Spleen (tissue), 11 donors: ENCODE data around the gene BTNL8. TPM values are rescaled to one million over a fixed set of nuclear protein-coding genes. Genes with fewer than 3 reads are reported as not detected.

Experiments used
- DNase-seq: peaks from one replicate; pipeline ENCODE4 v3.0.0-alpha.2; 2020
- H3K27ac ChIP-seq, 8 donors: fragments of 200-600 bp; sonication (generic) in 7 of 8; 1 replicate in 4 of 8; 2 replicates in 4 of 8; pipeline versions ENCODE4 v1.5.0 to v1.8.0; 2016 to 2021; ENCODE audit warnings: inconsistent platforms in 4 of 8, mild to moderate bottlenecking in 4 of 8, moderate library complexity in 1 of 8
- H3K27me3 ChIP-seq, 7 donors: fragments of 200-600 bp; sonication (generic) in 6 of 7; replicated peaks in 1 of 7; 1 replicate in 4 of 7; 2 replicates in 3 of 7; pipeline versions ENCODE4 v1.5.0 to v1.8.0; 2016 to 2021; ENCODE audit warnings: inconsistent platforms in 3 of 7, mild to moderate bottlenecking in 1 of 7
- H3K36me3 ChIP-seq, 6 donors: fragments of 200-600 bp; sonication (generic) in 5 of 6; 1 replicate in 4 of 6; 2 replicates in 2 of 6; pipeline versions ENCODE4 v1.5.0 to v1.8.0; 2016 to 2021; ENCODE audit warnings: inconsistent platforms in 2 of 6
- H3K4me1 ChIP-seq, 6 donors: fragments of 200-600 bp; sonication (generic) in 5 of 6; 1 replicate in 3 of 6; 2 replicates in 3 of 6; pipeline versions ENCODE4 v1.5.0 to v1.8.0; 2016 to 2021; ENCODE audit warnings: inconsistent platforms in 3 of 6
- H3K4me3 ChIP-seq, 8 donors: fragments of 200-600 bp; sonication (generic) in 7 of 8; 1 replicate in 4 of 8; 2 replicates in 4 of 8; pipeline versions ENCODE4 v1.5.0 to v1.8.0; 2016 to 2021; ENCODE audit warnings: inconsistent platforms in 4 of 8, mild to moderate bottlenecking in 4 of 8, moderate library complexity in 2 of 8
- H3K9me3 ChIP-seq, 8 donors: fragments of 200-600 bp; sonication (generic) in 7 of 8; 1 replicate in 4 of 8; 2 replicates in 4 of 8; pipeline versions ENCODE4 v1.5.0 to v1.8.0; 2016 to 2021; ENCODE audit warnings: inconsistent platforms in 4 of 8
- CTCF ChIP-seq, 11 experiments: fragments of 200-600 bp in 7 of 11; fragments of 450-650 bp in 4 of 11; sonication (generic) in 4 of 11; IDR thresholded peaks in 8 of 11; conservative IDR thresholded peaks in 3 of 11; 1 replicate in 7 of 11; 2 replicates in 4 of 11; pipeline versions ENCODE4 v1.4.0 to v1.8.0; 2016 to 2021; ENCODE audit warnings: antibody characterized with exemption in 11 of 11, inconsistent platforms in 4 of 11, mild to moderate bottlenecking in 1 of 11
- POLR2A ChIP-seq, 3 donors: fragments of 450-650 bp; IDR thresholded peaks; one replicate each; pipeline ENCODE4 v1.5.1; 2017; ENCODE audit warnings: antibody characterized with exemption in 3 of 3, mild to moderate bottlenecking in 1 of 3
- POLR2AphosphoS5 ChIP-seq, 3 donors: sonication (generic); formaldehyde crosslinking; IDR thresholded peaks; one replicate each; pipeline ENCODE4 v1.5.1; 2017; ENCODE audit warnings: antibody characterized with exemption in 3 of 3
- WGBS, 5 donors: extraction: QIAGEN DNeasy Blood & Tissue Kit in 3 of 5; methylation state at CpG; one replicate each; pipeline versions ENCODE4 v1.1.5 to v1.1.7; 2013 to 2018; 5-methylcytosine and 5-hydroxymethylcytosine counted together
- intact Hi-C: fragments of 100-400 bp; cut with DNase I; formaldehyde crosslinking; loops from one replicate; pipeline ENCODE4 v1.15.0; 2023; ENCODE audit warnings: low total_unique reads
- polyA plus RNA-seq, 3 donors: library from polyadenylated mRNA; stranded (reverse); fragments of 200-250 nt; gene quantifications; one replicate each; pipeline ENCODE4 v1.2.1, GENCODE V29; 2013
- total RNA-seq, 7 donors: library from RNA; depleted of rRNA in 3 of 7; stranded (reverse); fragments of >200 nt in 3 of 7; fragmentation: NEBNext Ultra II Directional in 4 of 7; extraction: Animal tissue kit (Norgen Biotek cat#: 25700) in 4 of 7; gene quantifications; one replicate each; pipeline versions ENCODE4 v1.1.0 to v1.2.1, GENCODE V29; 2016 to 2021
- donor health status: healthy with polysubstance abuse.
- donor health status: DM: no; HTN: no; CAD: no; lungs with moderate emphysema.
- donor health status: DM: no; HTN: no; CAD: no.
- donor health status: Bipolar disorder and iron deficiency.
- donor health status: healthy.
- donor health status: DM: no; HTN: no; CAD: no.
- donor health status: DM: yes; HTN: yes; CAD: no.

BTNL8 gene
- total and polyA plus RNA-seq, 10 donors, result 0.42 to 7.9 (median 3.1) TPM

GRCh38 chr5:180932660-180933059 is 33.7 kb downstream of the BTNL8 start:
- H3K27me3 ChIP-seq, result peaks cover 0 to 20% (median 0%) of the 10 kb centered on the region in 7 donors
- no peaks in the 10 kb centered on the region for H3K4me1 ChIP-seq
- no peak for TF ChIP-seq POLR2AphosphoS5 (IDR thresholded peaks at IDR 0.05)
- TF ChIP-seq POLR2A (IDR thresholded peaks at IDR 0.05), result no peak
- TF ChIP-seq CTCF (IDR thresholded peaks at IDR 0.05 in 8 of 11, conservative IDR thresholded peaks at IDR 0.05 in 3 of 11), result no peak
- intact Hi-C loops, result no loop called here
- no peaks in the 10 kb centered on the region for H3K36me3 ChIP-seq
- H3K9me3 ChIP-seq, result peaks cover 0 to 55% (median 40%) of the 10 kb centered on the region in 8 donors
- DNase-seq, result no peak
- no peak overlapping the region for H3K27ac ChIP-seq
- no peak overlapping the region for H3K4me3 ChIP-seq

GRCh38 chr5:180935203-180935602 is 36.2 kb downstream of the BTNL8 start:
- Histone ChIP-seq H3K27me3 (peaks cover 0 to 28% (median 0%) of the 10 kb centered on the region in 7 donors), H3K9me3 (peaks cover 0 to 81% (median 58%) of the 10 kb centered on the region in 8 donors), H3K27ac (no peak overlapping the region), H3K4me3 (no peak overlapping the region), H3K4me1 (no peaks in the 10 kb centered on the region), H3K36me3 (no peaks in the 10 kb centered on the region)
- intact Hi-C loops, result loop anchor here (5.0 kb wide), 1 partner anchor 77 kb away; no protein-coding TSS in a partner anchor
- 68 to 100% (median 75%) methylated on average over 3 to 4 of the region's 4 CpGs for WGBS, 5 donors
- TF ChIP-seq POLR2AphosphoS5 (IDR thresholded peaks at IDR 0.05), result no peak
- no peak for DNase-seq

- Histone ChIP-seq H3K4me1 (no peaks in the 10 kb centered on the region), H3K4me3 (no peak overlapping the region), H3K27ac (no peak overlapping the region), H3K27me3 (peaks cover 0 to 31% (median 0%) of the 10 kb centered on the region in 7 donors), H3K36me3 (no peaks in the 10 kb centered on the region), H3K9me3 (peaks cover 0 to 66% (median 50%) of the 10 kb centered on the region in 8 donors)
- TF ChIP-seq CTCF (IDR thresholded peaks at IDR 0.05 in 8 of 11, conservative IDR thresholded peaks at IDR 0.05 in 3 of 11) (no peak), POLR2A (IDR thresholded peaks at IDR 0.05) (no peak), POLR2AphosphoS5 (IDR thresholded peaks at IDR 0.05) (no peak)
- intact Hi-C loops, result loop anchor here (5.0 kb wide), 1 partner anchor 74 kb away; no protein-coding TSS in a partner anchor
- WGBS, 5 donors, result 75 to 83% (median 81%) methylated on average over 6 of the region's 6 CpGs
- DNase-seq, result no peak
These were observed 39.3 kb downstream of the BTNL8 start for GRCh38 chr5:180938294-180938693.

GRCh38 chr5:180950291-180950949 is 51.5 kb downstream of the BTNL8 start:
- Histone ChIP-seq H3K27ac (no peak overlapping the region), H3K4me3 (no peak overlapping the region), H3K9me3 (no peaks in the 10 kb centered on the region), H3K36me3 (peaks cover 0 to 5% (median 0%) of the 10 kb centered on the region in 6 donors), H3K27me3 (no peaks in the 10 kb centered on the region), H3K4me1 (no peaks in the 10 kb centered on the region)
- intact Hi-C loops, result no loop called here
- no peak for DNase-seq
- TF ChIP-seq POLR2AphosphoS5 (IDR thresholded peaks at IDR 0.05) (no peak), POLR2A (IDR thresholded peaks at IDR 0.05) (no peak), CTCF (IDR thresholded peaks at IDR 0.05 in 8 of 11, conservative IDR thresholded peaks at IDR 0.05 in 3 of 11) (no peak)
- WGBS, 5 donors, result 68 to 89% (median 83%) methylated on average over 6 of the region's 6 CpGs
